Mesothelial cell of epicardium (in vitro differentiated cells): ENCODE results near the gene RAD51B. TPM values are rescaled to one million over a fixed set of nuclear protein-coding genes. Genes with fewer than 3 reads are reported as not detected.
A peak's percentile ranks its signal among the peaks of the same experiment; 100 is the strongest.

Source experiments
- DNase-seq, 2 experiments: peaks; one replicate each; pipeline ENCODE4 v3.0.0; 2021; ENCODE audit warnings: low spot score in 2 of 2; ENCODE audit not compliant: unreplicated experiment in 2 of 2
- H3K27ac Mint-ChIP-seq: 2 replicates; pipeline ENCODE4 v1.8.0; 2021; ENCODE audit warnings: mixed read lengths
- H3K27me3 Mint-ChIP-seq: 2 replicates; pipeline ENCODE4 v1.8.0; 2021; ENCODE audit warnings: low read depth, mixed read lengths
- H3K36me3 Mint-ChIP-seq: 2 replicates; pipeline ENCODE4 v1.8.0; 2021; ENCODE audit warnings: mixed read lengths
- H3K4me1 Mint-ChIP-seq: 2 replicates; pipeline ENCODE4 v1.8.0; 2021; ENCODE audit warnings: mixed read lengths
- H3K4me3 Mint-ChIP-seq: 2 replicates; pipeline ENCODE4 v1.8.0; 2021; ENCODE audit warnings: mild to moderate bottlenecking, moderate library complexity, mixed read lengths
- H3K9me3 Mint-ChIP-seq: 2 replicates; pipeline ENCODE4 v1.8.0; 2021; ENCODE audit warnings: mixed read lengths
- CTCF ChIP-seq: fragments of 200-600 bp; sonication (generic); IDR thresholded peaks from one replicate; pipeline ENCODE4 v1.5.0; 2021; ENCODE audit warnings: antibody characterized with exemption; ENCODE audit not compliant: unreplicated experiment
- total RNA-seq: library from RNA; stranded (reverse); gene quantifications from 3 replicates; pipeline ENCODE4 v1.2.1, GENCODE V29; 2021

The RAD51B gene
- total RNA-seq, 1 donor from 2014 or later: 34.7 TPM

- TF ChIP-seq CTCF: no peak
- Mint-ChIP-seq H3K36me3 (no peaks in the 10 kb centered on the region), H3K4me1 (peaks cover 73% of the 10 kb centered on the region), H3K27ac (peak overlapping the region; percentile 97), H3K9me3 (no peaks in the 10 kb centered on the region), H3K27me3 (no peaks in the 10 kb centered on the region), H3K4me3 (no peak overlapping the region)
- no peak for DNase-seq
Observed at GRCh38 chr14:68493152-68493911, 673.8 kb downstream of the RAD51B start.

- no peak overlapping the region for H3K4me3 Mint-ChIP-seq
Observed at GRCh38 chr14:68495101-68496039, 675.8 kb downstream of the RAD51B start.

GRCh38 chr14:68497011-68497410 lies 677.4 kb downstream of the RAD51B start:
- Mint-ChIP-seq H3K9me3 (no peaks in the 10 kb centered on the region), H3K4me3 (no peak overlapping the region), H3K36me3 (no peaks in the 10 kb centered on the region), H3K4me1 (peaks cover 67% of the 10 kb centered on the region), H3K27ac (no peak overlapping the region), H3K27me3 (no peaks in the 10 kb centered on the region)
- no peak for DNase-seq
- no peak for TF ChIP-seq CTCF

More at GRCh38 chr14:68495101-68496039, 675.8 kb downstream of the RAD51B start:
- DNase-seq: no peak
- Mint-ChIP-seq H3K27ac (peak overlapping the region; percentile 97), H3K9me3 (no peaks in the 10 kb centered on the region), H3K36me3 (no peaks in the 10 kb centered on the region), H3K4me1 (peaks cover 73% of the 10 kb centered on the region), H3K27me3 (no peaks in the 10 kb centered on the region)
- TF ChIP-seq CTCF: no peak

- H3K9me3 Mint-ChIP-seq: no peaks in the 10 kb centered on the region
- H3K27ac Mint-ChIP-seq: peak overlapping the region; percentile 35
Observed at GRCh38 chr14:68499451-68499850, 679.9 kb downstream of the RAD51B start.

GRCh38 chr14:68501171-68501570 lies 681.6 kb downstream of the RAD51B start:
- H3K27ac Mint-ChIP-seq: peak overlapping the region; percentile 51
- no peaks in the 10 kb centered on the region for H3K27me3 Mint-ChIP-seq
- no peaks in the 10 kb centered on the region for H3K9me3 Mint-ChIP-seq
- H3K4me1 Mint-ChIP-seq: peaks cover 66% of the 10 kb centered on the region
- H3K4me3 Mint-ChIP-seq: no peak overlapping the region
- TF ChIP-seq CTCF: no peak
- no peaks in the 10 kb centered on the region for H3K36me3 Mint-ChIP-seq
- no peak for DNase-seq

More at GRCh38 chr14:68499451-68499850, 679.9 kb downstream of the RAD51B start:
- no peaks in the 10 kb centered on the region for H3K36me3 Mint-ChIP-seq
- no peak for TF ChIP-seq CTCF
- peaks cover 70% of the 10 kb centered on the region for H3K4me1 Mint-ChIP-seq
- no peaks in the 10 kb centered on the region for H3K27me3 Mint-ChIP-seq
- no peak overlapping the region for H3K4me3 Mint-ChIP-seq
- no peak for DNase-seq
